Sigmoid colon (tissue), 7 donors: ENCODE measurements around the gene GRIK3. TPM values are rescaled to one million over a fixed set of nuclear protein-coding genes. Genes with fewer than 3 reads are reported as not detected.

ENCODE experiments used
- DNase-seq: peaks from one replicate; pipeline ENCODE4 v3.0.0-alpha.2; 2019
- H3K27ac ChIP-seq, 4 donors: fragments of 200-600 bp; sonication (generic); one replicate each; pipeline ENCODE4 v1.5.1; 2016 to 2019; ENCODE audit warnings: mild to moderate bottlenecking in 1 of 4
- H3K27me3 ChIP-seq, 3 donors: fragments of 200-600 bp; sonication (generic); one replicate each; pipeline ENCODE4 v1.5.1; 2019; ENCODE audit warnings: mild to moderate bottlenecking in 1 of 3
- H3K36me3 ChIP-seq, 4 donors: fragments of 200-600 bp; sonication (generic); one replicate each; pipeline ENCODE4 v1.5.1; 2016 to 2019
- H3K4me1 ChIP-seq, 4 donors: fragments of 200-600 bp; sonication (generic); one replicate each; pipeline ENCODE4 v1.5.1; 2017 to 2019
- H3K4me3 ChIP-seq, 4 donors: fragments of 200-600 bp; sonication (generic); one replicate each; pipeline ENCODE4 v1.5.1; 2017 to 2019; ENCODE audit warnings: mild to moderate bottlenecking in 2 of 4, moderate library complexity in 1 of 4
- H3K9me3 ChIP-seq, 4 donors: fragments of 200-600 bp in 3 of 4; sonication (generic) in 3 of 4; one replicate each; pipeline versions ENCODE4 v1.5.1 to v1.6.1; 2013 to 2019
- EP300 ChIP-seq, 4 donors: sonication (generic); formaldehyde crosslinking; IDR thresholded peaks; one replicate each; pipeline ENCODE4 v1.6.1; 2017; ENCODE audit warnings: antibody characterized with exemption in 4 of 4
- POLR2A ChIP-seq, 2 donors: fragments of 450-650 bp; IDR thresholded peaks; one replicate each; pipeline ENCODE4 v1.6.1; 2016; ENCODE audit warnings: antibody characterized with exemption in 2 of 2, mild to moderate bottlenecking in 2 of 2, moderate library complexity in 2 of 2
- POLR2AphosphoS5 ChIP-seq, 4 donors: sonication (generic); formaldehyde crosslinking; IDR thresholded peaks; one replicate each; pipeline ENCODE4 v1.6.1; 2017; ENCODE audit warnings: antibody characterized with exemption in 4 of 4
- WGBS, 2 donors: extraction: QIAGEN DNeasy Blood & Tissue Kit; methylation state at CpG; one replicate each; pipeline ENCODE4 v1.1.7; 2013; 5-methylcytosine and 5-hydroxymethylcytosine counted together
- intact Hi-C: fragments of 100-400 bp; cut with DNase I; formaldehyde crosslinking; loops from one replicate; pipeline ENCODE4 v1.15.1; 2023
- polyA plus RNA-seq, 3 donors: library from polyadenylated mRNA; stranded (reverse); fragments of 200-250 nt; gene quantifications; one replicate each; pipeline ENCODE4 v1.2.3, GENCODE V29; 2013
- total RNA-seq, 4 donors: library from RNA; depleted of rRNA; stranded (reverse); fragments of >200 nt; gene quantifications; one replicate each; pipeline ENCODE4 v1.1.0, GENCODE V29; 2016
- TF ChIP-seq, protein P1 (sequence below), 4 experiments: fragments of 450-650 bp in 3 of 4; fragments of 200-600 bp in 1 of 4; IDR thresholded peaks; one replicate each; pipeline ENCODE4 v1.5.1; 2016 to 2019; ENCODE audit warnings: antibody characterized with exemption in 4 of 4, mild to moderate bottlenecking in 3 of 4, moderate library complexity in 2 of 4
- donor health status: healthy with polysubstance abuse.
- donor health status: Bipolar disorder and iron deficiency.
- donor health status: healthy.

Gene GRIK3
- total and polyA plus RNA-seq, 7 donors, result 0.60 to 7.1 (median 3.4) TPM; not detected in 1

DNA sequence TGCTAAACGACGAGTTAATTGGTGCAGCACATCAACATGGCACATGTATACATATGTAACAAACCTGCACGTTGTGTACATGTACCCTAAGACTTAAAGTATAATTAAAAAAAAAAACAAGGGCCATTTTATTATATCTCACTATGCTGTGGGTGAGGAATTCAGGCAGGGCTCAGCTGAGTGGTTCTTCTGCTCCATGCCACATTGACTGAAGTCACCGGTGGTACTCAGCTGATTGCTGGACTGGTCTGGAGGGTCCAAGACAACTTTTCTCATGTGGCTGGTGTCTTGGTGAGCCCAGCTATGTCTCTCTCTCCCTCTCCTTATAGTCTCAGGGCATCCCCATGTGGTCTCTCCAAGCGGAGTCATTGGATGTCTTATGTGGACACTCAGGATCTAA, 275.0 kb downstream of the GRIK3 start:
- Histone ChIP-seq H3K4me1 (no peaks in the 10 kb centered on the region), H3K27ac (no peak overlapping the region), H3K9me3 (no peaks in the 10 kb centered on the region), H3K36me3 (no peaks in the 10 kb centered on the region), H3K27me3 (peaks cover 0 to 6% (median 0%) of the 10 kb centered on the region in 3 donors), H3K4me3 (no peak overlapping the region)
- intact Hi-C loops, result no loop called here
- no peak for TF ChIP-seq EP300 (IDR thresholded peaks at IDR 0.05)
- TF ChIP-seq, protein P1, sequence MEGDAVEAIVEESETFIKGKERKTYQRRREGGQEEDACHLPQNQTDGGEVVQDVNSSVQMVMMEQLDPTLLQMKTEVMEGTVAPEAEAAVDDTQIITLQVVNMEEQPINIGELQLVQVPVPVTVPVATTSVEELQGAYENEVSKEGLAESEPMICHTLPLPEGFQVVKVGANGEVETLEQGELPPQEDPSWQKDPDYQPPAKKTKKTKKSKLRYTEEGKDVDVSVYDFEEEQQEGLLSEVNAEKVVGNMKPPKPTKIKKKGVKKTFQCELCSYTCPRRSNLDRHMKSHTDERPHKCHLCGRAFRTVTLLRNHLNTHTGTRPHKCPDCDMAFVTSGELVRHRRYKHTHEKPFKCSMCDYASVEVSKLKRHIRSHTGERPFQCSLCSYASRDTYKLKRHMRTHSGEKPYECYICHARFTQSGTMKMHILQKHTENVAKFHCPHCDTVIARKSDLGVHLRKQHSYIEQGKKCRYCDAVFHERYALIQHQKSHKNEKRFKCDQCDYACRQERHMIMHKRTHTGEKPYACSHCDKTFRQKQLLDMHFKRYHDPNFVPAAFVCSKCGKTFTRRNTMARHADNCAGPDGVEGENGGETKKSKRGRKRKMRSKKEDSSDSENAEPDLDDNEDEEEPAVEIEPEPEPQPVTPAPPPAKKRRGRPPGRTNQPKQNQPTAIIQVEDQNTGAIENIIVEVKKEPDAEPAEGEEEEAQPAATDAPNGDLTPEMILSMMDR (IDR thresholded peaks at IDR 0.05), result no peak
- no peak for TF ChIP-seq POLR2AphosphoS5 (IDR thresholded peaks at IDR 0.05)
- TF ChIP-seq POLR2A (IDR thresholded peaks at IDR 0.05), result no peak
- DNase-seq, result no peak
- 89 to 96% methylated on average over 5 of the region's 5 CpGs for WGBS, 2 donors

DNA sequence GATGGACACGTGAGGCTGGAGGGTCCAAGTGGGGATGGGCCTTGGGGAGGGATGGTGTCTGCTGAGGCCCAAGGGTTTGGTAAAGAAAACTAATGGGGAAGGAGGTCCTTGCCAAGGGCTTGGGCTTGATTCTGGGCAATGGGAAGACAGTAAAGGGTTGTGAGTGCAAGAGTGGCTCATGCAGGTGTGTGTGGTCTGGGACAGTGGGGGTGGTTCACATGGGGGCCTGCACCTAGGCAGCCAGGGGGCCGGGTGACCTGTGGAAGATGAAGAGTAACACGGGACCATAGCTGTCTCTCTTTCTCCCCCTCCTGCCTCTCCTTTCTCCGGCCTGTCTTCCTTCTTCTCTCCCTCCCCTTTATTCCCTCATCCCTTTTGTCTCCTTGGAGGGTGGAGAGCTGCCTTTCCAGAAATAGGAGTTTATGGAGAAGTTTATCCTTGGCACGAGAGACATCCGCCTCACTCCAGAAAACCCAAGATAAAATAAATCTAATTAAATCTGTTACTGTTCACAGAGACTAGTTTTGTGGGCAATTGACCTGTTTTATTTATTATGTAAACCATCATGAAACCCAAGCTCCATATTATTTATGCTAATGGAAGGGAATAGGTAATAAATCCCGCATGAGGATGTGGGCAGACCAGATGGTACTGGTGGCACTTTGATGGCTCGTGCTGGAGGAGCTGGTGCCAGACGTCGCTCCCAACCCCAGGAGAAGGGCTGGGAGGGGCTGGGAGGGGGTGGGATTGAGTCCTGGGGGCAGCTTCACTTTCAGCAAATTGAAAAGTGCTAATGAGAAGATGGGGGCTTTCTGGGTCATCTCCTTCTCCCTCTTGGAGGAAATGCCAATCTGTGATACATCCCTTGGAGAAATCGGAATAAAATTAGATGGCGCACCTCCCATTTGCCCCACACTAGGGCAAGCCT, 278.7 kb downstream of the GRIK3 start:
- Histone ChIP-seq H3K4me1 (no peaks in the 10 kb centered on the region), H3K27me3 (peaks cover 0 to 6% (median 0%) of the 10 kb centered on the region in 3 donors), H3K36me3 (no peaks in the 10 kb centered on the region), H3K9me3 (no peaks in the 10 kb centered on the region), H3K27ac (no peak overlapping the region), H3K4me3 (no peak overlapping the region)
- WGBS, 2 donors, result 76 to 77% methylated on average over 12 of the region's 12 CpGs
- intact Hi-C loops, result no loop called here
- TF ChIP-seq EP300 (IDR thresholded peaks at IDR 0.05), result no peak
- TF ChIP-seq POLR2A (IDR thresholded peaks at IDR 0.05), result no peak
- no peak for DNase-seq

DNA sequence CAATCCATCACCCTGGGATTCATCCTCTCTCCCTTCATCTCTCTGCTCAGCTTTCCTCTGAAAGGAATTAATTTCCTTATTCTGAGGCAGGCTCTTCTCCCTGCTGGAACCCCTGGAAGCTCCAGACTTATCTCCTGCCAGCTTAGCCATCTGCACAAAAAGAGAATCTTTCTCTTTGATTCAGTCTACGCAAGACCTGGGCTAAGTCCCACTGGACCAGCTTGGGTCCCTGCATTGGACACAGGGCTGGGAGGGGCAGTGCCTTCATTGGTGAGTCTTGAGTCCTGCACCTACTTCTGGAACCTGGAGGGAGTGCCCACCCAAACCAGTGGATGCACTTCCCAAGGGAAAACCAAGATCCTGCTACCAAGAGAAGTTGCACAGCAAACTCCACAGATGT, 279.9 kb downstream of the GRIK3 start:
- H3K4me1 ChIP-seq, result no peaks in the 10 kb centered on the region
- H3K27ac ChIP-seq, result no peak overlapping the region
- H3K9me3 ChIP-seq, result no peaks in the 10 kb centered on the region
- H3K36me3 ChIP-seq, result no peaks in the 10 kb centered on the region
- DNase-seq, result no peak
- H3K4me3 ChIP-seq, result no peak overlapping the region
- no peaks in the 10 kb centered on the region for H3K27me3 ChIP-seq
- TF ChIP-seq POLR2A (IDR thresholded peaks at IDR 0.05), result no peak
- TF ChIP-seq POLR2AphosphoS5 (IDR thresholded peaks at IDR 0.05), result no peak
- TF ChIP-seq, protein P1 (IDR thresholded peaks at IDR 0.05), result no peak
- TF ChIP-seq EP300 (IDR thresholded peaks at IDR 0.05), result no peak
- intact Hi-C loops, result no loop called here
- 95 to 98% methylated on average over 1 of the region's 1 CpG for WGBS, 2 donors

DNA sequence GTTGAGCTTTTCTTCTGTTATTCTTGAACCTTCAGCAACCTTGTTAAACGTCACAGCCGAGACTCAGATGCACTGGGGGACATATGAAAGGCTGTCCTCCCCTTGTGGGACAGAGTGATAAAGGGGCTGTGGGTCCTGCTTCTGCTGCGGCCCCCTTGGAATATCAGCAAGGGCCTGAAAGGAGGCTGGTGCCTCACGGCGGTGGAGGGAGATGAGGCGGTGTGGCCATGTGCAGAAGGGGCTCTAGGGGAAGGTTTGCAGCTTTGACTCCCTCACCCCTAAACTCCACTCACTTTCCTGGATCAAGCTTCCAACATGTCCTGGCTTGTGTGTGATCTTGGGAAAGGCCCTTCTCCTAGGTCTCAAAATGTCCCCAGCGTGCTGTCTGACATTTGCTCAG, 280.9 kb downstream of the GRIK3 start:
- no peak for DNase-seq
- Histone ChIP-seq H3K36me3 (no peaks in the 10 kb centered on the region), H3K27ac (no peak overlapping the region), H3K9me3 (no peaks in the 10 kb centered on the region), H3K4me1 (no peaks in the 10 kb centered on the region), H3K27me3 (no peaks in the 10 kb centered on the region), H3K4me3 (no peak overlapping the region)
- WGBS, 2 donors, result 76 to 90% methylated on average over 7 of the region's 7 CpGs
- intact Hi-C loops, result no loop called here
- TF ChIP-seq, protein P1 (IDR thresholded peaks at IDR 0.05), result no peak

DNA sequence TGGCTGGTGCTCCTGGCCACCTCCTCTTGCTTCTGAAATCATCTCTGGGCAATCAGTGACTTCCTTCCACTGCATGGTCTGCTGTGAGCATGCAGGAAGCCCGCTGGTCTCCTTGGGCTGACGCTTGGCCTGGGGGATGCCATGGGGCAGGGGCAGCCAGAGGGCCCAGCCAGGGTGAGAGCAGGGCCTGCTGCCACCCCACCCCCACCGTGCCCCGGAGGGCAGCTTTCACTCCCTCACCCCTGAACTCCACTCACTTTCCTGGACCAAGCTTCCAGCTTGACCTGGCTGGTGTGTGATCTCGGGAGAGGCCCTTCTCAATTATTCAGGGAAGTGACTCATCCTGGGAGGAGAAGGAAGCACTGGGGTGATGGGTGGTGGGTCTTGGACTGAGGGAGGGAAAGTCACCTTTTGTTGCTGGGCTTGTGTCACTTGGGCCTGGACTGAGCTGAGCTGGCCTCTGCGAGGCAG, 281.4 kb downstream of the GRIK3 start:
- intact Hi-C loops, result no loop called here
- Histone ChIP-seq H3K27me3 (no peaks in the 10 kb centered on the region), H3K27ac (no peak overlapping the region), H3K4me3 (no peak overlapping the region), H3K36me3 (no peaks in the 10 kb centered on the region), H3K9me3 (no peaks in the 10 kb centered on the region), H3K4me1 (no peaks in the 10 kb centered on the region)
- no peak for DNase-seq
- WGBS, 2 donors, result 56 to 64% methylated on average over 6 of the region's 6 CpGs
- TF ChIP-seq POLR2AphosphoS5 (IDR thresholded peaks at IDR 0.05), result no peak
- TF ChIP-seq, protein P1 (IDR thresholded peaks at IDR 0.05), result no peak
- TF ChIP-seq EP300 (IDR thresholded peaks at IDR 0.05), result no peak
- TF ChIP-seq POLR2A (IDR thresholded peaks at IDR 0.05), result no peak
